Dendritic cell treated with granulocyte-macrophage colony-stimulating factor and Interleukin-4, amounts not matched to agents 40 ng/mL and 50 ng/mL, for 4 days (primary cell): Measurements from ENCODE around the gene SNTG2.

ENCODE experiments used
- H3K27ac Mint-ChIP-seq: one replicate; pipeline ENCODE4 v1.8.0; 2022; ENCODE audit warnings: mild to moderate bottlenecking, mixed read lengths
- H3K27me3 Mint-ChIP-seq: one replicate; pipeline ENCODE4 v1.8.0; 2022; ENCODE audit warnings: mild to moderate bottlenecking, mixed read lengths
- H3K36me3 Mint-ChIP-seq: one replicate; pipeline ENCODE4 v1.8.0; 2022; ENCODE audit warnings: low read depth, mixed read lengths
- H3K4me1 Mint-ChIP-seq: one replicate; pipeline ENCODE4 v1.8.0; 2022; ENCODE audit warnings: low read depth, mixed read lengths
- H3K4me3 Mint-ChIP-seq: one replicate; pipeline ENCODE4 v1.8.0; 2022; ENCODE audit warnings: mild to moderate bottlenecking, moderate library complexity, mixed read lengths
- H3K9me3 Mint-ChIP-seq: one replicate; pipeline ENCODE4 v1.8.0; 2022; ENCODE audit warnings: mixed read lengths
- intact Hi-C: fragments of 100-400 bp; cut with micrococcal nuclease; formaldehyde crosslinking; loops from one replicate; pipeline ENCODE4 v1.15.0; 2022

Gene SNTG2

GRCh38 chr2:1162246-1162645 lies 211.6 kb downstream of the SNTG2 start:
- Mint-ChIP-seq H3K36me3 (no peaks in the 10 kb centered on the region), H3K4me1 (no peaks in the 10 kb centered on the region), H3K4me3 (no peak overlapping the region), H3K27me3 (no peaks in the 10 kb centered on the region), H3K9me3 (peaks cover 37% of the 10 kb centered on the region), H3K27ac (no peak overlapping the region)
- intact Hi-C loops, result no loop called here

- Mint-ChIP-seq H3K4me3 (no peak overlapping the region), H3K27me3 (no peaks in the 10 kb centered on the region), H3K36me3 (no peaks in the 10 kb centered on the region), H3K27ac (no peak overlapping the region), H3K4me1 (no peaks in the 10 kb centered on the region), H3K9me3 (peaks cover 37% of the 10 kb centered on the region)
- intact Hi-C loops, result no loop called here
Measured at GRCh38 chr2:1162768-1163584, 212.3 kb downstream of the SNTG2 start.

- no peaks in the 10 kb centered on the region for H3K27me3 Mint-ChIP-seq
Measured at GRCh38 chr2:1166976-1167375, 216.3 kb downstream of the SNTG2 start.

GRCh38 chr2:1168846-1169245 lies 218.2 kb downstream of the SNTG2 start:
- Mint-ChIP-seq H3K4me3 (no peak overlapping the region), H3K27me3 (no peaks in the 10 kb centered on the region), H3K9me3 (peaks cover 32% of the 10 kb centered on the region), H3K27ac (no peak overlapping the region), H3K4me1 (no peaks in the 10 kb centered on the region), H3K36me3 (no peaks in the 10 kb centered on the region)
- intact Hi-C loops, result no loop called here

More at GRCh38 chr2:1166976-1167375, 216.3 kb downstream of the SNTG2 start:
- Mint-ChIP-seq H3K36me3 (no peaks in the 10 kb centered on the region), H3K9me3 (peaks cover 47% of the 10 kb centered on the region), H3K4me1 (no peaks in the 10 kb centered on the region), H3K27ac (no peak overlapping the region), H3K4me3 (no peak overlapping the region)
- intact Hi-C loops, result no loop called here

GRCh38 chr2:1169291-1169949 lies 218.8 kb downstream of the SNTG2 start:
- H3K27ac Mint-ChIP-seq, result no peak overlapping the region
- intact Hi-C loops, result no loop called here
- H3K36me3 Mint-ChIP-seq, result no peaks in the 10 kb centered on the region
- no peak overlapping the region for H3K4me3 Mint-ChIP-seq
- H3K9me3 Mint-ChIP-seq, result peaks cover 26% of the 10 kb centered on the region
- no peaks in the 10 kb centered on the region for H3K4me1 Mint-ChIP-seq
- no peaks in the 10 kb centered on the region for H3K27me3 Mint-ChIP-seq

GRCh38 chr2:1170241-1170640 lies 219.6 kb downstream of the SNTG2 start:
- intact Hi-C loops, result no loop called here
- Mint-ChIP-seq H3K4me1 (no peaks in the 10 kb centered on the region), H3K27me3 (no peaks in the 10 kb centered on the region), H3K36me3 (no peaks in the 10 kb centered on the region), H3K9me3 (peaks cover 21% of the 10 kb centered on the region), H3K27ac (no peak overlapping the region), H3K4me3 (no peak overlapping the region)

- intact Hi-C loops, result no loop called here
- no peaks in the 10 kb centered on the region for H3K4me1 Mint-ChIP-seq
Measured at GRCh38 chr2:1170711-1171110, 220.1 kb downstream of the SNTG2 start.

GRCh38 chr2:1173528-1173927 lies 222.9 kb downstream of the SNTG2 start:
- intact Hi-C loops, result no loop called here
- Mint-ChIP-seq H3K9me3 (peaks cover 9% of the 10 kb centered on the region), H3K4me3 (no peak overlapping the region), H3K27ac (no peak overlapping the region), H3K36me3 (no peaks in the 10 kb centered on the region), H3K4me1 (no peaks in the 10 kb centered on the region), H3K27me3 (no peaks in the 10 kb centered on the region)

More at GRCh38 chr2:1170711-1171110, 220.1 kb downstream of the SNTG2 start:
- H3K27me3 Mint-ChIP-seq, result no peaks in the 10 kb centered on the region
- no peak overlapping the region for H3K27ac Mint-ChIP-seq
- H3K4me3 Mint-ChIP-seq, result no peak overlapping the region
- no peaks in the 10 kb centered on the region for H3K36me3 Mint-ChIP-seq
- H3K9me3 Mint-ChIP-seq, result peaks cover 21% of the 10 kb centered on the region

- no peaks in the 10 kb centered on the region for H3K4me1 Mint-ChIP-seq
- no peak overlapping the region for H3K27ac Mint-ChIP-seq
- intact Hi-C loops, result no loop called here
Measured at GRCh38 chr2:1181893-1182292, 231.2 kb downstream of the SNTG2 start.

GRCh38 chr2:1183300-1183699 lies 232.7 kb downstream of the SNTG2 start:
- Mint-ChIP-seq H3K27ac (no peak overlapping the region), H3K27me3 (no peaks in the 10 kb centered on the region), H3K4me3 (no peak overlapping the region), H3K4me1 (no peaks in the 10 kb centered on the region), H3K36me3 (no peaks in the 10 kb centered on the region), H3K9me3 (peaks cover 33% of the 10 kb centered on the region)
- intact Hi-C loops, result no loop called here

More at GRCh38 chr2:1181893-1182292, 231.2 kb downstream of the SNTG2 start:
- no peak overlapping the region for H3K4me3 Mint-ChIP-seq
- H3K9me3 Mint-ChIP-seq, result peaks cover 33% of the 10 kb centered on the region
- no peaks in the 10 kb centered on the region for H3K36me3 Mint-ChIP-seq
- H3K27me3 Mint-ChIP-seq, result no peaks in the 10 kb centered on the region

GRCh38 chr2:1186421-1186820 lies 235.8 kb downstream of the SNTG2 start:
- no peak overlapping the region for H3K27ac Mint-ChIP-seq
- no peaks in the 10 kb centered on the region for H3K4me1 Mint-ChIP-seq
- intact Hi-C loops, result no loop called here
- H3K27me3 Mint-ChIP-seq, result no peaks in the 10 kb centered on the region
- H3K36me3 Mint-ChIP-seq, result no peaks in the 10 kb centered on the region
- no peak overlapping the region for H3K4me3 Mint-ChIP-seq
- peaks cover 33% of the 10 kb centered on the region for H3K9me3 Mint-ChIP-seq

- H3K27ac Mint-ChIP-seq, result no peak overlapping the region
- H3K4me3 Mint-ChIP-seq, result no peak overlapping the region
- intact Hi-C loops, result no loop called here
- H3K27me3 Mint-ChIP-seq, result no peaks in the 10 kb centered on the region
- H3K4me1 Mint-ChIP-seq, result no peaks in the 10 kb centered on the region
- peaks cover 33% of the 10 kb centered on the region for H3K9me3 Mint-ChIP-seq
- H3K36me3 Mint-ChIP-seq, result no peaks in the 10 kb centered on the region
Measured at GRCh38 chr2:1187189-1187588, 236.5 kb downstream of the SNTG2 start.

GRCh38 chr2:1192121-1192520 lies 241.5 kb downstream of the SNTG2 start:
- Mint-ChIP-seq H3K4me1 (no peaks in the 10 kb centered on the region), H3K27ac (no peak overlapping the region)
- intact Hi-C loops, result no loop called here

GRCh38 chr2:1193801-1194200 lies 243.2 kb downstream of the SNTG2 start:
- no peaks in the 10 kb centered on the region for H3K27me3 Mint-ChIP-seq
- H3K36me3 Mint-ChIP-seq, result no peaks in the 10 kb centered on the region
- H3K4me3 Mint-ChIP-seq, result no peak overlapping the region
- intact Hi-C loops, result no loop called here
- no peak overlapping the region for H3K27ac Mint-ChIP-seq
- H3K4me1 Mint-ChIP-seq, result no peaks in the 10 kb centered on the region
- peaks cover 17% of the 10 kb centered on the region for H3K9me3 Mint-ChIP-seq

More at GRCh38 chr2:1192121-1192520, 241.5 kb downstream of the SNTG2 start:
- Mint-ChIP-seq H3K27me3 (no peaks in the 10 kb centered on the region), H3K36me3 (no peaks in the 10 kb centered on the region), H3K9me3 (peaks cover 16% of the 10 kb centered on the region), H3K4me3 (no peak overlapping the region)
